Osteocyte (in vitro differentiated cells): Measurements from ENCODE around the gene MT3. TPM values are rescaled to one million over a fixed set of nuclear protein-coding genes. Genes with fewer than 3 reads are reported as not detected.

Experiments
- DNase-seq: peaks from one replicate; pipeline ENCODE4 v3.0.0; 2021; ENCODE audit warnings: mixed read lengths; ENCODE audit not compliant: unreplicated experiment; ENCODE audit errors: extremely low spot score
- H3K27ac Mint-ChIP-seq: one replicate; pipeline ENCODE4 v1.8.0; 2021; ENCODE audit warnings: mild to moderate bottlenecking, mixed read lengths; ENCODE audit not compliant: unreplicated experiment
- H3K27me3 Mint-ChIP-seq: one replicate; pipeline ENCODE4 v1.8.0; 2021; ENCODE audit warnings: mixed read lengths; ENCODE audit not compliant: unreplicated experiment
- H3K36me3 Mint-ChIP-seq: one replicate; pipeline ENCODE4 v1.8.0; 2021; ENCODE audit warnings: mixed read lengths; ENCODE audit not compliant: unreplicated experiment
- H3K4me1 Mint-ChIP-seq: one replicate; pipeline ENCODE4 v1.8.0; 2021; ENCODE audit warnings: mixed read lengths; ENCODE audit not compliant: unreplicated experiment
- H3K4me3 Mint-ChIP-seq: one replicate; pipeline ENCODE4 v1.8.0; 2021; ENCODE audit warnings: mild to moderate bottlenecking, moderate library complexity, mixed read lengths; ENCODE audit not compliant: unreplicated experiment
- H3K9me3 Mint-ChIP-seq: one replicate; pipeline ENCODE4 v1.8.0; 2021; ENCODE audit warnings: mixed read lengths; ENCODE audit not compliant: unreplicated experiment
- total RNA-seq: library from RNA; stranded (reverse); gene quantifications from 2 replicates; pipeline ENCODE4 v1.2.1, GENCODE V29; 2021
- TF ChIP-seq, protein P1 (sequence below): fragments of 200-600 bp; sonication (generic); IDR thresholded peaks from 2 replicates; pipeline ENCODE4 v1.5.0; 2021; ENCODE audit warnings: antibody characterized with exemption, mild to moderate bottlenecking, moderate library complexity

Gene MT3
- total RNA-seq, 1 donor from 2014 or later, result not detected

DNA sequence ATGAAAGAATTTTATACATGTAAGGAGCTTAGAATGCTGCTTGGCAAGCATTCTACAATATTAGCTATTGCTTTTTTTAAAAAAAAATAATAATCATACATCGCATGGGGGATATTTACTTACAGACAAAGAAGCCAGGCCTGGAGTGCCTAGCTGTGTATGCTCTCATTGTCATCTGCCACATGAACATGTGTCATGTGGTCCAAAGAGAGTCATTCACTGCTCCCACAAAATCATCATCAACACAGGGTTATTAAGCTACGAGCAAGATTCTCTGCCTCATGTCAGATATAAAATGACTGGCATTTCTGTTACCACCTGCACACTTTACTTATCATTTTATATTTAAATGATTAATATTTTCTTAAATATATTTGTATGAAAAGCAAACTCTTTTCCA lies 34.3 kb downstream of the MT3 start:
- H3K4me3 Mint-ChIP-seq, result no peak overlapping the region
- H3K27ac Mint-ChIP-seq, result no peak overlapping the region
- H3K4me1 Mint-ChIP-seq, result peaks cover 33% of the 10 kb centered on the region
- H3K27me3 Mint-ChIP-seq, result no peaks in the 10 kb centered on the region
- no peaks in the 10 kb centered on the region for H3K36me3 Mint-ChIP-seq
- H3K9me3 Mint-ChIP-seq, result no peaks in the 10 kb centered on the region
- DNase-seq, result no peak
- TF ChIP-seq, protein P1, sequence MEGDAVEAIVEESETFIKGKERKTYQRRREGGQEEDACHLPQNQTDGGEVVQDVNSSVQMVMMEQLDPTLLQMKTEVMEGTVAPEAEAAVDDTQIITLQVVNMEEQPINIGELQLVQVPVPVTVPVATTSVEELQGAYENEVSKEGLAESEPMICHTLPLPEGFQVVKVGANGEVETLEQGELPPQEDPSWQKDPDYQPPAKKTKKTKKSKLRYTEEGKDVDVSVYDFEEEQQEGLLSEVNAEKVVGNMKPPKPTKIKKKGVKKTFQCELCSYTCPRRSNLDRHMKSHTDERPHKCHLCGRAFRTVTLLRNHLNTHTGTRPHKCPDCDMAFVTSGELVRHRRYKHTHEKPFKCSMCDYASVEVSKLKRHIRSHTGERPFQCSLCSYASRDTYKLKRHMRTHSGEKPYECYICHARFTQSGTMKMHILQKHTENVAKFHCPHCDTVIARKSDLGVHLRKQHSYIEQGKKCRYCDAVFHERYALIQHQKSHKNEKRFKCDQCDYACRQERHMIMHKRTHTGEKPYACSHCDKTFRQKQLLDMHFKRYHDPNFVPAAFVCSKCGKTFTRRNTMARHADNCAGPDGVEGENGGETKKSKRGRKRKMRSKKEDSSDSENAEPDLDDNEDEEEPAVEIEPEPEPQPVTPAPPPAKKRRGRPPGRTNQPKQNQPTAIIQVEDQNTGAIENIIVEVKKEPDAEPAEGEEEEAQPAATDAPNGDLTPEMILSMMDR, result no peak

GRCh38 chr16:56625140-56625942 lies 36.0 kb downstream of the MT3 start, which contains the start of gene MT1E:
MT1E (plus strand) TSS chr16:56625781; CDS start chr16:56625852, 71 bp downstream.
- TF ChIP-seq, protein P1, result no peak
- H3K27ac Mint-ChIP-seq, result peak within 1 kb of the TSS; percentile 83
- H3K4me3 Mint-ChIP-seq, result peak within 1 kb of the TSS; percentile 79
- no peaks in the 10 kb centered on the region for H3K27me3 Mint-ChIP-seq
- H3K4me1 Mint-ChIP-seq, result peaks cover 34% of the 10 kb centered on the region
- no peaks in the 10 kb centered on the region for H3K9me3 Mint-ChIP-seq
- no peaks in the 10 kb centered on the region for H3K36me3 Mint-ChIP-seq
- DNase-seq, result no peak

DNA sequence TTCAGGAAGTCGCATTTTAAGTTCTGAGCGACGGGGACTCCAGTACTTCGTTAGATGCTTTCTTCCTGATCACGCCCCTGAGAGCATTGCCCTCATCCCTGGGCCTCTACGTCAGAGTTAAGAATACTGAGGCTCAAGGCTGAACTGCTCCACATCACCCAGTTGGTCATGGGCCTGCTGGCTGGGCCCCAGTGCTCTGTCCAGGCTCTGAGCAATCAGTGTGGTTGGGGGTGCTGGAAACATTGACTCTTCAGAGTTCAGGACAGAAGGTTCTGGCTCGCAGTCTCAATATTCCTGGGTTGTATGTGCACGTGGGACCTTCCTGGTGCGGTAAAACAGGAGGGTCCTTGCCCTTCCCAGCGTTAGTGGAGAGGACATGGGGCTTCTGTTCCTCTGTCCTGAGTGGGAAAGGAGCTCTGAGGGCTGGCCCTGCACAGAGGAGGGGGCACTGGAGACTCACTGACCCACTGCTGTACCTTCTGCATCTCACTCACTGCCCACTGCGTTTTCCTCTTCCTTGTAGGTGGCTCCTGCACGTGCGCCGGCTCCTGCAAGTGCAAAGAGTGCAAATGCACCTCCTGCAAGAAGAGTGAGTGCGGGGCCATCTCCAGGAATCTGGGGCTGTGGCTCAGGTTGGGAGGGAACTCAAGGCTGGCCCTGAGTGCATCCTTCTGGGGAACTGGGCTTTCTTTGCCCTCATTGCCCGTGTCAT lies 36.8 kb downstream of the MT3 start:
- peak overlapping the region; percentile 79 for H3K4me3 Mint-ChIP-seq
- H3K27ac Mint-ChIP-seq, result peak overlapping the region; percentile 68
- TF ChIP-seq, protein P1, result no peak
- H3K36me3 Mint-ChIP-seq, result no peaks in the 10 kb centered on the region
- no peaks in the 10 kb centered on the region for H3K9me3 Mint-ChIP-seq
- peaks cover 34% of the 10 kb centered on the region for H3K4me1 Mint-ChIP-seq
- no peaks in the 10 kb centered on the region for H3K27me3 Mint-ChIP-seq
- DNase-seq, result no peak

GRCh38 chr16:56626685-56627084 lies 37.4 kb downstream of the MT3 start:
- Mint-ChIP-seq H3K4me1 (peaks cover 32% of the 10 kb centered on the region), H3K9me3 (no peaks in the 10 kb centered on the region), H3K4me3 (peak overlapping the region; percentile 79), H3K36me3 (no peaks in the 10 kb centered on the region), H3K27me3 (no peaks in the 10 kb centered on the region), H3K27ac (peak overlapping the region; percentile 68)
- TF ChIP-seq, protein P1, result no peak
- DNase-seq, result no peak
